ENCODE data around the gene TOR1AIP1. TPM values are rescaled to one million over a fixed set of nuclear protein-coding genes. Genes with fewer than 3 reads are reported as not detected.

Gene TOR1AIP1
- total RNA-seq, 1 experiment from 2014 or later, result 52.4 TPM

DNA sequence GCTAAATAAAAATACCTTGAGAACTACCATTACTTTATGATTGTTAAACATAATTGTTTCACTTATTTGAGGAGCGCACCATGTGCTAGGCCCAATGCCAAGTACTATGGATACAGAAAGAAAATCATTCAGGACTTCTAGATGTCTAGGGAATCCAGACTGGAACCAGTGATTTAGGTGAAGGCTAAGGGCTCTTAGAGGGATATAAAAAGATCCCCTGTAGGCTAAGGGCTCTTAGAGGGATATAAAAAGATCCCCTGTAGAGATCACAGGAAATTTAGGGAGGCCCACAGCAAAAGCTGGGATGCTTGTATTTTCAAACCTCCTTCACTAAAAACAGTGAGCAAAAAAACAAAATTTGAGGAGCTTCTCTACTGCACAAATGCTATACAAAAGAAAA lies 11.2 kb upstream of the TOR1AIP1 start:
- peak overlapping the region; percentile 46 for H3K27ac Mint-ChIP-seq (ENCODE audit: low read depth, unreplicated experiment)
- no peak overlapping the region for H3K4me3 Mint-ChIP-seq (ENCODE audit: unreplicated experiment)
- peaks cover 93% of the 10 kb centered on the region for H3K36me3 Mint-ChIP-seq (ENCODE audit: insufficient read depth, unreplicated experiment)
- no TSS peak for BruUV-seq (replicated peaks)
- no peaks in the 10 kb centered on the region for H3K9me3 Mint-ChIP-seq (ENCODE audit: unreplicated experiment)
- TF ChIP-seq, protein P1, sequence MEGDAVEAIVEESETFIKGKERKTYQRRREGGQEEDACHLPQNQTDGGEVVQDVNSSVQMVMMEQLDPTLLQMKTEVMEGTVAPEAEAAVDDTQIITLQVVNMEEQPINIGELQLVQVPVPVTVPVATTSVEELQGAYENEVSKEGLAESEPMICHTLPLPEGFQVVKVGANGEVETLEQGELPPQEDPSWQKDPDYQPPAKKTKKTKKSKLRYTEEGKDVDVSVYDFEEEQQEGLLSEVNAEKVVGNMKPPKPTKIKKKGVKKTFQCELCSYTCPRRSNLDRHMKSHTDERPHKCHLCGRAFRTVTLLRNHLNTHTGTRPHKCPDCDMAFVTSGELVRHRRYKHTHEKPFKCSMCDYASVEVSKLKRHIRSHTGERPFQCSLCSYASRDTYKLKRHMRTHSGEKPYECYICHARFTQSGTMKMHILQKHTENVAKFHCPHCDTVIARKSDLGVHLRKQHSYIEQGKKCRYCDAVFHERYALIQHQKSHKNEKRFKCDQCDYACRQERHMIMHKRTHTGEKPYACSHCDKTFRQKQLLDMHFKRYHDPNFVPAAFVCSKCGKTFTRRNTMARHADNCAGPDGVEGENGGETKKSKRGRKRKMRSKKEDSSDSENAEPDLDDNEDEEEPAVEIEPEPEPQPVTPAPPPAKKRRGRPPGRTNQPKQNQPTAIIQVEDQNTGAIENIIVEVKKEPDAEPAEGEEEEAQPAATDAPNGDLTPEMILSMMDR (IDR thresholded peaks at IDR 0.05; ENCODE audit: unreplicated experiment), result no peak
- intact Hi-C loops (cut with micrococcal nuclease), result loop anchor here (10.0 kb wide), 1 partner anchor 604 kb away; no protein-coding TSS in a partner anchor
- ChIA-PET POLR2A (interaction anchor here (0.7 to 1.3 kb wide), 3 partner anchors 12 to 44 kb away, joined by 3 to 7 read pairs (median 4); no protein-coding TSS in a partner anchor), CTCF (interaction anchor here (0.6 to 1.9 kb wide), 6 partner anchors 9 to 308 kb away, joined by 3 to 5 read pairs (median 4); no protein-coding TSS in a partner anchor)
- H3K27me3 Mint-ChIP-seq (ENCODE audit: insufficient read depth, unreplicated experiment), result no peaks in the 10 kb centered on the region
- H3K4me1 Mint-ChIP-seq (ENCODE audit: insufficient read depth, unreplicated experiment), result peaks cover 55% of the 10 kb centered on the region
- no peak for DNase-seq (ENCODE audit: unreplicated experiment)

DNA sequence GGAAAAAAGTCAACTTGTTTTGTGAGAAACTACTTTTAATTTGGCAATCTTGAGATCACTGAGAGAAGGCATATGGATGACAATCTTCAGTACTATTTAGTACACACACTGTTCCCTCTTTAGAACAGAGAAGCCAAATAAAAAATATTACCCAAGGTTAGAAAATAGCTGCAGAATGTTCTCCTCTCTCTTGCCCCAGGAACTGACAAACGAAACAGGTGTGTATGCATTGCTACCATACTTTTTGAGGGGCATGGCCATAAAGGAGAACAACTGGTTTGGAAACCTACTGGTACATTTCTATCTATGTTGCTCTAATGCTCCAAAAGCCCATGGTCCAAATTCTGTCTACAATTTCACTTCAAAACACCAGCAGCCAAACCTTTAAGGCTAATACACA lies 10.1 kb upstream of the TOR1AIP1 start:
- TF ChIP-seq, protein P1 (IDR thresholded peaks at IDR 0.05; ENCODE audit: unreplicated experiment), result no peak
- Mint-ChIP-seq H3K36me3 (ENCODE audit: insufficient read depth, unreplicated experiment) (peaks cover 84% of the 10 kb centered on the region), H3K27me3 (ENCODE audit: insufficient read depth, unreplicated experiment) (no peaks in the 10 kb centered on the region), H3K4me1 (ENCODE audit: insufficient read depth, unreplicated experiment) (peaks cover 52% of the 10 kb centered on the region), H3K4me3 (ENCODE audit: unreplicated experiment) (no peak overlapping the region), H3K27ac (ENCODE audit: low read depth, unreplicated experiment) (no peak overlapping the region), H3K9me3 (ENCODE audit: unreplicated experiment) (no peaks in the 10 kb centered on the region)
- ChIA-PET CTCF (interaction anchor here (0.9 to 1.9 kb wide), 3 partner anchors 57 to 307 kb away, joined by 3 to 5 read pairs (median 4); no protein-coding TSS in a partner anchor), POLR2A (interaction anchor here (0.9 to 1.4 kb wide), 4 partner anchors 10 to 82 kb away, joined by 3 to 5 read pairs (median 5); partner anchors contain the start of genes CEP350 and TOR1AIP1)
- BruUV-seq (replicated peaks), result no TSS peak
- no peak for DNase-seq (ENCODE audit: unreplicated experiment)
- intact Hi-C loops (cut with micrococcal nuclease), result loop anchor here (10.0 kb wide), 1 partner anchor 603 kb away; no protein-coding TSS in a partner anchor

DNA sequence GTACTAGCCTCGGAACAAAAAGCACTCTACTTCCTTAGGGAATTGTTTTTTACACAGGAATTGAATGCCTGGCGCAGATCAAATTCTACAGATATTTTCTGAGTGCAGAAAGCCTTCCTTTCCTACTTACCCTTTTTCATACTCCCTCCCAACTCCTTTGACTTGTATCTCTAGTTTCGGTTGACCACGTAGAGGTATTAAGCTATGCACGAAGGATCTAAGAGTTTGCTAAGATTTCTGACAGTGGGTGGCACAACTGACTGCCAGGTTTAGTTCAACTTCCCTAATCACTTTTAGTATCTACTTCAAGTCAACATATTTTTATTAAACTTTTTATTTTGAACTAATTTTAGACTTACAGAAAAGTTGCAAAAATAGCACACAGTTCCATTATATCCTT lies 9.5 kb upstream of the TOR1AIP1 start:
- peaks cover 46% of the 10 kb centered on the region for H3K4me1 Mint-ChIP-seq (ENCODE audit: insufficient read depth, unreplicated experiment)
- H3K4me3 Mint-ChIP-seq (ENCODE audit: unreplicated experiment), result no peak overlapping the region
- intact Hi-C loops (cut with micrococcal nuclease), result loop anchor here (10.0 kb wide), 1 partner anchor 602 kb away; no protein-coding TSS in a partner anchor
- DNase-seq (ENCODE audit: unreplicated experiment), result no peak
- no peaks in the 10 kb centered on the region for H3K27me3 Mint-ChIP-seq (ENCODE audit: insufficient read depth, unreplicated experiment)
- H3K9me3 Mint-ChIP-seq (ENCODE audit: unreplicated experiment), result no peaks in the 10 kb centered on the region
- peaks cover 81% of the 10 kb centered on the region for H3K36me3 Mint-ChIP-seq (ENCODE audit: insufficient read depth, unreplicated experiment)
- ChIA-PET CTCF (interaction anchor here (0.9 to 1.0 kb wide), 2 partner anchors 58 to 307 kb away, joined by 3 to 4 read pairs; no protein-coding TSS in a partner anchor), POLR2A (interaction anchor here (0.9 to 1.4 kb wide), 4 partner anchors 10 to 82 kb away, joined by 3 to 5 read pairs (median 5); partner anchors contain the start of genes CEP350 and TOR1AIP1)
- BruUV-seq (replicated peaks), result no TSS peak
- TF ChIP-seq, protein P1 (IDR thresholded peaks at IDR 0.05; ENCODE audit: unreplicated experiment), result no peak
- no peak overlapping the region for H3K27ac Mint-ChIP-seq (ENCODE audit: low read depth, unreplicated experiment)

DNA sequence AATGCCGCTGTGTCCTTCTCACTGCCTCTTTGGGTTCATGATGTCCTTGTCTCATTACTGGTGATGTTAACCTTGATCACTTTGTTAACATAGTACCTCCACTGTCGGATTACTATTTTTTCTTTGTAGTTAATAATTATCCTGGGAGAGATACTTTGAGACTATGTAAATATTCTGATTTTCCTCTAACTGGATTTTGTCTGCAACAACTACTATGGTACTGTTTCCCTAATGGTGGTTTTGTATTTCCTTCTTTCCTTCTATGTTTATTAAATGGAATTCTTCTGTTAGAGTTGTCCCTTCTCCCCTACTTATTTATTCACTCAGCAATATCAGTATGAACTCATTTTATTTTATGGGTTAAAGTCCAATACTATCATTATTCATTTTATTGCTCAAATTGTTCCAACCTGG lies 8.6 kb upstream of the TOR1AIP1 start:
- H3K27ac Mint-ChIP-seq (ENCODE audit: low read depth, unreplicated experiment), result peak overlapping the region; percentile 61
- no peak for DNase-seq (ENCODE audit: unreplicated experiment)
- H3K4me1 Mint-ChIP-seq (ENCODE audit: insufficient read depth, unreplicated experiment), result peaks cover 46% of the 10 kb centered on the region
- intact Hi-C loops (cut with micrococcal nuclease), result loop anchor here (10.0 kb wide), 1 partner anchor 601 kb away; no protein-coding TSS in a partner anchor
- H3K4me3 Mint-ChIP-seq (ENCODE audit: unreplicated experiment), result no peak overlapping the region
- TF ChIP-seq, protein P1 (IDR thresholded peaks at IDR 0.05; ENCODE audit: unreplicated experiment), result no peak
- H3K27me3 Mint-ChIP-seq (ENCODE audit: insufficient read depth, unreplicated experiment), result no peaks in the 10 kb centered on the region
- no peaks in the 10 kb centered on the region for H3K9me3 Mint-ChIP-seq (ENCODE audit: unreplicated experiment)
- CTCF ChIA-PET, result interaction anchor here (0.5 to 2.2 kb wide), 6 partner anchors 9 to 606 kb away, joined by 3 to 7 read pairs (median 4); no protein-coding TSS in a partner anchor
- POLR2A ChIA-PET, result interaction anchor here (1.6 to 2.2 kb wide), 2 partner anchors 9 to 10 kb away, joined by 12 to 17 read pairs; partner anchors contain the start of gene TOR1AIP1
- H3K36me3 Mint-ChIP-seq (ENCODE audit: insufficient read depth, unreplicated experiment), result peaks cover 74% of the 10 kb centered on the region
- no TSS peak for BruUV-seq (replicated peaks)
